Activated CD4-positive, alpha-beta T cell treated with anti-CD3 and anti-CD28 coated beads, Interleukin-2, Interleukin-4, amounts not matched to agents 100 ng/mL and 50 ng/mL, durations not matched to agents 16 hours and 8 hours (primary cell): ENCODE measurements around the gene MAOA.
"Not testable (repeated sequence)": the region's sequence is repeated elsewhere in the genome, so short reads cannot be mapped to it uniquely, and the experiment has no call there.

Experiments used
- DNase-seq: peaks from one replicate; pipeline ENCODE4 v3.0.0-alpha.2; 2020; ENCODE audit warnings: low spot score

The MAOA gene

DNA sequence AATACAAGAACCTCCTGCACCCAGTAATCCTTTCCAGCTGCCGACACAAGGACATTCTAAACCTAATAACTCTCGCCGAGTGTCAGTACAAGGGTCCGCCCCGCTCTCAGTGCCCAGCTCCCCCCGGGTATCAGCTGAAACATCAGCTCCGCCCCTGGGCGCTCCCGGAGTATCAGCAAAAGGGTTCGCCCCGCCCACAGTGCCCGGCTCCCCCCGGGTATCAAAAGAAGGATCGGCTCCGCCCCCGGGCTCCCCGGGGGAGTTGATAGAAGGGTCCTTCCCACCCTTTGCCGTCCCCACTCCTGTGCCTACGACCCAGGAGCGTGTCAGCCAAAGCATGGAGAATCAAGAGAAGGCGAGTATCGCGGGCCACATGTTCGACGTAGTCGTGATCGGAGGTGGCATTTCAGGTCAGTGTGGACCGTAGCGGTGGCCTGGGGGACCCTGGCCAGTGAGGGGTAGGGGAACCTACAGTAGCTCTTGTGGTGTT lies at the start of gene MAOA:
Gene MAOA (plus strand): TSS at position 295 of the 490 bp plus-strand sequence. CDS start 43 bp downstream, at position 338.
- DNase-seq: no peak

DNA sequence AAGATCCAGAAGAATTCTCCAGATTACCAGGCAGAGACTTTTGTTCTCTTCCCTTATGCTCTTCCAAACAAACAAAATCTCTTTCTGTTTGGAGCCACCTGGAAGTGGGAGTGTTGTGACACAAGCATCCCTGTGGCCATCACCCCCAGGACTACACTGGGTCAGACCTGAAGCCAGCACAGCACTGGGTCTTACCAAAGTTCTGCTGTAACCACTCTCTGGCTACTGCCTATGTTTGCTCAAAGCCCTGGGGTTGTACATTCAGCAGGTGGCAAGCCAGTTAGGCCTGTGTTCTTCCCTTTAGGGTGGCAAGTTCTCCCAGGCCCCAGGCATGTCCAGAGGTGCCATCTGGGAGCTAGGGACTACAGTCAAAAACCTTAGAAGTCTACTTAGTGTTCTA lies 43.7 kb upstream of the MAOA start:
- no peak for DNase-seq

DNA sequence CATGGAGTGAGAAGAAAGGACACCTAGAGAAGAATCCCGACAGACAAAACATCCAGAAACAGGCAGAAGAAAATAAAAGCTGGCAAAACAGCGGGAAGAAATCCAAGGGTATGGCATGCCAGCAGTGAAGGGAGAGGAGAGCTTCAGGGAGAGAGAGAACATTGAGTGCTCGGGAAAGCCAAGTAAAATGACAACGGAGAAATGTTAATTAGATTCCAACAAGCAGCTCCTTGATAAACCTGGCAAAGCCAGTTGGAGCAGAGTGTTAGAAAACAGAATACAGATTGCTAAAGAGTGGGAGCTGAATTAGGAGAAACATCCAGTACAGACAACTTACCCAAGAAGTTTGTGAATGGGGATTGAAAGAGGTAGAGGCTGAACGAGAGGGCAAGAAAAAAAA lies 40.4 kb upstream of the MAOA start:
- DNase-seq: no peak

DNA sequence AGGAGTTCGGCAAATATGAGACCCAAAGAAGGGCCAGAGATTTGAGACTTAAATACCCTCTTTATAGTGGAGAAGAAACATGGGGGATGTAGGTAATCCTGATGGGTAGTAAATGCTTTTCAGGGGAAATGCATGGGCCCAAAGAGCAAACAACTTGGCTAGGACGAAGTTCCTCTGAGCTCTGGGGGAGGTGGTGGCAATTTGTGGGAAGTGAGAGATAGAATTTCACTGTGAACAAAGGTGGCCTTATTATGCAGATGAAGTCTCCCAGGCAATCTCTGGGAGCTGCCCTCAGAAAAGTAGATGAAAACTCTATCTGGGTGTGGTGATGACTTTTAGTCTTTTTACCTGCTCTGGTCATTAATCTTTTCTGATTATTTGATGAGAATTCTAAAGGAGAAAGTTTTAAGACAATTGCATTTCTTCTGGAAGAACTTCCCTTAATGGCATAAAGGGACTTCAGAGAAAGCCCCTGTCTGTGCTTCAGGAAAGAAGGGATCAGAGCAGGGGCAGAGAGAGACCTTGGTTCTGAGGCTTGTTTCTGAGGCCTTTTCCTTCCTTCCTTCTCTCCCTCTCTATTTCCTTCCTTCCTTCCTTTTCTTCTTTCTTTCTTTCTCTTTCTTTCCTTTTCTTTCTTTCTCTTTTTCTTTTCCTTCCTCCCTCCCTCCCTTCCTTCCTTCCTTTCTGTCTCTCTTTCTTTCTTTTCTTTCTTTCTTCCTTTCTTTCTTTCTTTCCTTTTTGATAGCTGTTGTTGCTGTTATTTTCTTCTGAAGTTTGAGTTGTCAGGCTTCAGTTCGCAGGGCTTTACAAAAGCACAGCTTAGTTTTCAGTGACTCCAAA lies 37.5 kb upstream of the MAOA start:
- DNase-seq: no peak

DNA sequence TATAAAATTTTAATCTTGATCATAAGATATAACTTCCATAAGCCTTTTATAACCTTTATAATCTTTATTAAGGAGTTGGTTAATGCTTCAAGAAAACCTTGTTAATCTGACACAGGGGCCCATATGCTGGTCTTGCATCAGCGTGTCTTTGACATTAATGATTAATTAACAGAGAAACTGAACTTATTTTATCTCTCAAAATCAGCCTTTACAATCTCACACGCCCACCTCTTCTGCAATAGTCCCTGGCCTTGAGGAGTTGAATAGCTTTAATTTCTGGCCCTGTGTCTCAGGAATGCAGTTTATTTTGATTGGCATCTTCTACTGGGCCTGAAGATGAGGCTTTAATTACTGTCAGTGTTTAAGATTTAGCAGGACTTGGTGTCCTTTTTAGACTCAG lies 36.2 kb upstream of the MAOA start:
- not testable (repeated sequence) for DNase-seq

DNA sequence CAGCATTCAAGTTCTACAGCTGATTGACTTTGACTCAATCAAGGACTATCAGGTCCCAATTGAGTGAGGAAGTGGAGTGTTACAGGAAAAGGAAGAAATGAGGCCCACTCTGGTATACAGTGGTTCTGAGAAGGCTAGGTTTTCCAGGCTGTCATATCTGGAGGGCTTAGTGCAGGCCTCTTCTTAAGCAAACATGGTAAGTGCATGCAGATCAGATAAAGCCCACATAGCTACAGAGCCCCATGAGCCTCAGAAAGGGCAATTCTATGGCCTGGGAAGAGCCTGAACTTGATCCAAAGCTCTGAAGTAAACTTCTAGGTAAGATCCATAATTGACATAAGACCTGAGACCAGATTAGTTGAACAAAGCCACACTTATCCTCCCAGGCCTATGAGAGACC lies 29.0 kb upstream of the MAOA start:
- no peak for DNase-seq

DNA sequence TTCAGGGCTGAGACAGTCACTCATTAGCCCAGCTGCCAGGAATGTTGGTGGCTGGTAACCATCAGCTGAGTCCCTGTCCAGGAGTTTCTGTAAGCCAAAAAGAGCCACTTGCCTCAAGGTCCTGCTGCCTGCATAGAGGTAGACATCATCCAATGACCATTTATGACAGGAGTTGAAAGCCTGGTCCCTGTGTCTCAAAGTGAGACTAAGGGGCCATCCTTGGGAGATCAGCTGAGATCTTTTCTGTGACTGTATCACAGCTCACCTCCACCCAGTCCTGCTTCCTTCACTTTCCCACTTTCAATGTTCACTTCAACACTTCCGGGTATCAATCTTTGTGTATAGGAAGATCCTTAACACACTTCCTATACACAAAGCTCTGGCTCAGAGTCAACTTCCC lies 28.4 kb upstream of the MAOA start:
- DNase-seq: peak; percentile 6

DNA sequence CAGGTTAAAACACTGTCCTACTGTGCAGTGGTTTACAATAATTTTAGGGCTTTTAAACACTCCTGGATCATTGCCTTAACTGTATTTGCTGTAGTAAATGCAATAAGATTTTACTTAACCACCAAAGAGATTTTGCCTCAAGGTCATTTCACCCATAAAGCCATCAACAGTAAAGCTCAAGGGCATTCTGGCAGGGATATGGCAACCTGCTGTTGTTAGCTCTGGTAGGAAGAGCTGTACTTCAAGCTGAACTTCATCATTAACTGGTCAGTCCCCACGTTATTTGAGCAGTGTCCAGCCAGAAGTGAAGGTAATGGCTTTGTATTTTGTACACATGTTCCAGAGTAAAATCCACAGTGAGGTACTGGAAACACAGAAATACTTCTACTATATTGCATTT lies 26.9 kb upstream of the MAOA start:
- DNase-seq: no peak

DNA sequence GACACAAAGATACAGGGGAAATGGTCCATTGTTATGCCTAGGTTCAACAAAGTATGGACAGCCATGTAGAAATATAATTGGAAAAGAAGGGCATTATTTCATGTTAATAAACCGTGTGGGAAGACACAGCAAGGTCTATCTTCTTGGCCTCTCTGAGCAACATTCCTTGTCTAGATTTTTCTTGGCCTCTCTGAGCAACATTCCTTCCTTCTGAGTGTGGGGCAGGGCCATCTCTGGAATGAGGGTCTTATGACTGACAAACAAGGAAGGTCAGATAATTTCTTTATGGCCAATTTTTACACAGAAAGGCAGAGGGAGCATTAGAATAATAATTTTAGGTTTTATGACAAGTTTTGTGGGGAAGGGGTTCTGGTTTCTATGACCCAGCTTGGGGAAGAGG lies 24.3 kb upstream of the MAOA start:
- DNase-seq: no peak

DNA sequence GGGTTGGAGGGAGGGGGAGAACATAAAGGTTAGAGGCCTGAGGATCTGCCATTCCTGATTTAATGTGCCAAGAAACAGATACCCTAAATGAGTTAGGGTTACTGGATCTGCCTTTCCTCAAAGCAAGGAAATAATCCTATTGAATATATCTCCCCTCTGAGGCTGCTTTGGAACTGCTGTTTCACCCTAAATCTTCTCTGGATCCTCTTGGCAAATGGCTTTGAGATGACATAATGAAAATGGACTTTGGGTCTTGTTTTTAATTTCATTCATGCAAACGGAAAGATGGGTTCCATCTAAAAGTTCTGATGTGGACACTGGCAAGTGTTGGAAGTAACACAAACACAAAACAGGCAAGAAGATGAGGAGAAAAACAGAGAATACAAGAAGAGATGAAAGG lies 23.0 kb upstream of the MAOA start:
- no peak for DNase-seq

DNA sequence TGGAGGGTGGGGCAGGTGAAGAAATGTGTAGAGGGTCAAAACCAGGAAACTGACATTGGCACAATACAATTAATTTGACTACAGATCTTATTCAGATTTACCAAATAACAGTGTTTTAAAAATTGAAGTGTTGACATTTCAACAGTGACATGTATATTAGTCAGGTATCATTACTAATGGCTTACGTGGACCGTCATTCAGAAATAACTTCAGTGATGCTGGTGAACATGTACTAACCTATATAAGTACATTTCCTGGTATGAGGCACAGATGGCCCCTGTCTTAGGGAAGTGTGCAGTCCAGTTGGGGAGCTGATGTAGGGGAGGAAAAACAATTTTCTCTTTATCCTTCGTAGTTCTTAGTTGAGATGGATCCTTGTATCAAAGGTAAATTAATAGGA lies 22.3 kb upstream of the MAOA start:
- no peak for DNase-seq

DNA sequence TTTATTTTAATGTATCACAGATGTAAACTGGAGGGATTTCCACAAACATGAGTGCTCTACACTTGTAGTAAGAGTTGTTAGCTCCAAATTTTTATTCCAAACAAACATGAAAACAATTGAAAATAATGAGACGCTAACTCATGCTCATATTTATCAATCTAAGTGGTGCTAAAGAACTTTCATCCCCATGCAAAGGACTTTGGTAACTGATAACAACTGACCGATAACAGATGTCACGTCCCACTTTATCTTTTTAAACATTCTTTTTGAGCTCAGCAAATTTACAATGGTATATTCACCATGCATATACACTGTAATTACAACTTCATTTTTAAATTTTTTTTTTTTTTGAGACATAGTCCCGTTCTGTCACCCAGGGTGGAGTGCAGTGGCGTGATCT lies 15.6 kb upstream of the MAOA start:
- no peak for DNase-seq

DNA sequence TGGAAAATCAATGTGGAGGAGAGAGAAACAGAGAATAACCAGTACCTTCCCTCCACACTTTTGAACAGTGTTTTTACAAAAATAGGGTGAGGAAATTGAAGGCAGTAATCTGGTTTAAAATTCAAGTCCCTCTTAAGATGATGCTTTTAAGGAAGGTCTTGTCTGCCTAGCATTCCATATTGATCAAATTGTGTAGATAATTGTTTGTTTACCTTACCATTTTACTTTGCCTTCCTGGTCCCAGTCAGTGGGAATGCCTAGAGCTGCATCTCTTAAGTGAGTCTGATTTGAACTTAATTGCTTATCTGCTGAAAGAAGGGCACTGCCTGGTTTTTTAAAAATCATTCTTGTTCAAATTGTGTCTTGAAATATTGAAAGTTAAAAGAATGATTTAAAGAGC lies 14.4 kb upstream of the MAOA start:
- no peak for DNase-seq

DNA sequence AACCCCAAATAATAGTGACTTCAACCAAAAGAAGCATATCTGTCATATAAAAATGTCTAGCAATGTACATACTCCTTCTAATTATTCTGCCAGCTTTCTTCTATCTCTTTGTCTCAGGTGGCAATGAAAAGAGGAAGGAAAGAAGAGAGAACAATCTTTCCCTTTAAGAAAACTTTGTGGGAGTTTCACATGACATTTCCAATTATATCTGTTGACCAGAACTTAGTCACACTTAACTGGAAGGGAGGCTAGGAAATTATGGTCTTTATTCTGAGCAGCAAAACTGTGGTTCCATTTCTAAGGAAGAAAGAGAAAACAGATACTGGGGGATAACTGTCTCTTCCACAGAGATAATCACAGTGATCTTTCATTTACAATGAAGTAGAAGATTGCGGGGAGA lies 12.9 kb upstream of the MAOA start:
- no peak for DNase-seq

DNA sequence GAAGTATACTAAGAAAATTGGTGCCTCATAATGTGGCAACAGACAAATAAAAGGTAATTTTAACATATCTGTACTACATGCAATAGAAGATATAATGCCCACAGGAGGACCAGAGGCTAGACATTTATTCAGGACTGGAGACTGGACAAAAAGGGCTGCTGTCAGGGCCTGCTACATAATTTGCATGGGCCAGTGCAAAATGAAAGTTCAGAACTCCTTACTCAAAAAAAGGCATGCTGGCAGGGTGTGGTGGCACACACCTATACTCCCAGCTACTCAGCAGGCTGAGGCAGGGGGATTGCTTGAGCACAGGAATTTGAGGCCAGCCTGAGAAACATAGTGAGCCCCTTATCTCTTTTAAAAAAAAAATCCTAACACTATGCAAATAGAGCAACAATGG lies 12.4 kb upstream of the MAOA start:
- DNase-seq: no peak

DNA sequence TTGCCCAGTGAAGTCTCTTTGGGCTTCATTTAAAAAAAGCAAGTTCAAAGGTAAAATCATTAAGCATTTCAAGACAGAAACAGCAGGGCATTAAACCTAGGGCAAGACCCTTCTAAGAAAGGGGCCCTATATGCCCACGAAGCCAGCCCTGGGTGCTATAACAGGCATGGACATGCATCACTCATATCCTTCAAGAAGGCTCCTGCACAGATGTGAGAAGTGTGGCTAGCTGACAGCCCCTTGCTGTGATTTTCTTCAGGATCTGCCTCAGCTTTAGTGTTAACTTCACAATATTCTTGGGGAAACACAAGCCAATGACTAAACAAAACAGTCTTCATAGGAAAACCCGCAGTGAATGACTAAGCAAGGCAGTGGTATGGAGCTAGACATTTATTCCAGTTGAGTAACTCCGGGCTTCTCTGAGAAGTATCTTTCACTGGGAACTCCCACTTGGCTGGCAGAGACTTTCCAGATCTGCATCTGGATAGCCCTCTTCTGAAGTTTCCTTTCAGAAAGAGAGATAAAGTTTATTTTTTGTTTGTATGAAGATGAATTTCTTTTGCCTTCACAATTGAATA lies 11.9 kb upstream of the MAOA start:
- no peak for DNase-seq

DNA sequence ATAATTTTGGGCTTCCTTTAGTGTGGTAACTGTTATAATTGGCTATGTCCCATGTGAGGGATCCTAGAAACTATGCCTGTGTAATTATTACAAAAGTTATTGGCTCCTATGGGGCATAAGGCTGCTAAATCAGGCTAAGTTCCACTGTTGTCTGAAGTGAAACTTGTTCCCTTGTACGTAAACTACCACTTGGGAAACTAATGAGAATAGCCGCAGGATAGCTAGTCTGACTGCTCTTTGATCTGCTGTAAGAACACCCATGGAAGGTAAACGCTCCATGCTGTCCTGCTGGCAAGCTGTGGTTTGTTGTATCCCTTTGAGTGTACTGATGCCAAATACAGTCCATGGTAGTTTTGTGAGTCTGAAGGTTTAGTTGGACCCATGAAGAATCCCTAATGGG lies 9.3 kb upstream of the MAOA start:
- no peak for DNase-seq

DNA sequence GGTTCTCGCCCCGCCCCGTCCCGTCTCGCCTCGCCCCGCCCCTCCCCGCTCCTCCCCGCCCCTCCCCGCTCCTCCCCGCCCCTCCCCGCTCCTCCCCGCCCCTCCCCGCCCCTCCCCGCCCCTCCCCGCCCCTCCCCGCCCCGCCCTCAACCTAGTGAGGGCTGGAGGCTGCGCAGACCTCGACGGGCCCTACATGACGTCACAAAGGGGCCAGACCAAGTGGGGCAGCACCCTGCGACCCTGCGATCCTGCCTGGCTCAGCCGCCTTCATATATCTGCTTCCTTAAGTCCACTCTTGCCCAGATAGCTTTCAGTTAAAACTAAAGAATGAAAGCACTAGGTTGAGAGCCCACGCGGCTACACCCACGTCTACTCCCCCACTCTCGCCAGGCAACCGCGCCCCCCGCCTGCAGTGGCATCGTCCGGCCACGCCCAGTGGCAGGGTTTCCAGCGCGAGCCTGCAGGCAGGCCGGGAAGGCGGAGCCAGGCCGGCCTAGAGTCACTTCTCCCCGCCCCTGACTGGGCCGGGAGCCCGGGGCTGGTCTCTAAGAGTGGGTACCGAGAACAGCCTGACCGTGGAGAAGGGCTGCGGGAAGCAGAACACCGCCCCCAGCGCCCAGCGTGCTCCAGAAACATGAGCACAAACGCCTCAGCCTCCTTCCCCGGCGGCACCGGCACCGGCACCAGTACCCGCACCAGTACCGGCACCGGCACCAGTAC lies 1.5 kb upstream of the MAOA start:
- DNase-seq: peak; percentile 72

DNA sequence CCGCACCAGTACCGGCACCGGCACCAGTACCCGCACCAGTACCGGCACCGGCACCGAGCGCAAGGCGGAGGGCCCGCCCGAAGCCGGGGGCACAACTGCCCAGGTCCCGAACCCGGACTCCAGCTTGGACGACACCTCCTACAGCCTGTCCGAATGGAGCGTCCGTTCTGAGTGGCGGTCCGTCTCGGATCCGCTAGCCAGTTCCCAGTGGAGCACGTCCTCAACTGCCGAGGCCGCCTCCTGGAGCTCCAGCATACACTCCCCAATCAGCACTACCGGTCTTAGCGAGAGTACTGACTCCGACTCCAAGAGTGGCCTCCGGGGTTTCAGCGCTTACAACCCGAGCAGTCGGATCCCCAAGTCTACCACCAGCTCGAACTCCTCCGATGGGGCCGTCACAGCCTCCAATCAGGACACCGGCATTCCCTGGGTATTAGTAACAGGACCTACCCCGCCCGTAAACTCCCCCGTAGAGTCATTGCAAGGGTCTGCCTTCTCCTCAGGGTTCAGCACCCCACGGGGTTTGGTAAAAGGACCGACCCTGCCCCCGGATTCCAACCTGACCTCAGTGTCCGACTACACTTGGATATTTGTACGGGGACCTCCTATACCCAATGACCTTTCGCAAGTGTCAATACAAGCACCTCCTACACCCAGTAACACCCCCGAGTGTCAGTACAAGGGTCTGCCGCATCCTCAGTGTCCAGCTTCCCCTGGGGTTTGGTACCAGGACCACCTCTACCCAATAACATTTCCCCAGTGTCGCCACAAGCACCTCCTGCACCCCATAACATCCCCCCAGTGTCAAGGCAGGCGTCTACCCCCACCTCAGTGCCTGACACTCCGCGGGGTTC lies 721 bp upstream of the MAOA start:
- peak; percentile 12 for DNase-seq

DNA sequence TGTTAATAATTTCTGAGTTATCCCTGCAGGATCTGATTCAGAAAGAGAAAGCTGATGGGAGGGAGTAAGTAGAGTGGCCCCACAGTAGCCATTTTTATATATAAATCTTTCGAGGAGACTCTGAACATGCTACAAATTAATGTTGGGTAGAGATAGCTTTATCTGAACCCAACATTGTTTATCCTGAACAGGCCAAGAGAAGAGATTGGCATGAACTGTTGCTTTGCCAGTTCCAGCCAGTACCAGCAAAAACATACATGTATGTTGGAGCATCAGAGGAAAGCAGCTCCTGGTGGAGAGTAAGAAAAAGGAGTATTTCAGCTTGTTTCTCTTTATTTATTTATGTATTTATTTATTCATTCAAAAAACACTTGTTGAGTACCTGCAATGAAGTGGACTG lies 1.6 kb downstream of the MAOA start:
- DNase-seq: no peak

DNA sequence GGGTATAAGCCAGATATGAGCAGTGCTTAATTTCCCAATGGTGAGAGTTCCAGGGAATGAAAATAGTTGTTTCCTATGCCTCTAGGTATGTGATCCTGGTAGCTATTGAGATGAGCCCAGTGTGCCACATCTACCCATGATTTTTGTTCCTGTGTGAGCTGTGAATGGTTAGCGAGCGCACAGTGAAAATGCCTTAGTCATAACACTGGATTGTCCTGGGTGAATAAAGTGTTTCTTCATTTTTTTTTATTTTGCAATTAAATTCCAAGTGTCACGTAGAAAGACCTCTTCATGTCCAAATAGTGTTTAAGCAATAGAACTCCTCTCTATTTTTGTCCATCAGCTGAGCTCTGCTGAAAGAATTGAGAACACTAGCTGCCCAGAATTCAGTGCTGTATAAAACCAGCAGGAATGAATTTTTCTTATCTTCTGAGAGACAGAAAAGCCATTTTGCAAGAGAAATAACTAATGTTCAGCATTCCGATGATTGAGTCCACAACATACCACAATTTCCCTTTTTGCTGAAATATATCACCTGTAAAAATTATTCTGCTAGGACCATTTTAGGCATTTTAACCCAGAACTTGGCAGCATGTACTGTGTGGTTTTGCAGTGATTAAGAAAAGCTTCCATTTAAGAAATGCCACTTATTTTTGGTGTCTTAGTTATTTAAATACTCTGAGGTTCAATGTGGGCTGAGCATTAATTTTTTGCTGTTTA lies 5.6 kb downstream of the MAOA start:
- DNase-seq: no peak

DNA sequence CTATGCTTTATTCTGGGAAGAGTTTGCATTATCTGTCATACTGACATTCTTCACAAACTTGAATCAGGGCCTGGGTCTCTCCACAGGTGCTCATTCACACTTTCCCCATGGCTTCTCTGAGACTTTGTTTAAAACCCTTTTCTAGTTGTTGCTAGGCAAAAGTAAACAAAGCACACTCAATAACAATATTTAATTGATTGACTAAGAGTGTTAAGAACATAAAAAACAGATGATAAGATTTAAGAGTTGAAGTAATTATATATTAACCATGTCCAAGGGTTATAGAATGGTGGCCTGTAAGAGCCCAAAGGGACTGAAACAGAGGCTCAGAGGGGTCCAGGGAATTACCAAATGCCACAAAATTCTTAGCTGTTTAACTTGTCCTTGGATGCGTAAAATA lies 7.1 kb downstream of the MAOA start:
- no peak for DNase-seq
